ENCODE data around the gene PPM1H. TPM values are rescaled to one million over a fixed set of nuclear protein-coding genes. Genes with fewer than 3 reads are reported as not detected.
"Not testable (repeated sequence)": the region's sequence is repeated elsewhere in the genome, so short reads cannot be mapped to it uniquely, and the experiment has no call there.

The PPM1H gene
- total RNA-seq, 1 donor from 2014 or later: 31.0 TPM

DNA sequence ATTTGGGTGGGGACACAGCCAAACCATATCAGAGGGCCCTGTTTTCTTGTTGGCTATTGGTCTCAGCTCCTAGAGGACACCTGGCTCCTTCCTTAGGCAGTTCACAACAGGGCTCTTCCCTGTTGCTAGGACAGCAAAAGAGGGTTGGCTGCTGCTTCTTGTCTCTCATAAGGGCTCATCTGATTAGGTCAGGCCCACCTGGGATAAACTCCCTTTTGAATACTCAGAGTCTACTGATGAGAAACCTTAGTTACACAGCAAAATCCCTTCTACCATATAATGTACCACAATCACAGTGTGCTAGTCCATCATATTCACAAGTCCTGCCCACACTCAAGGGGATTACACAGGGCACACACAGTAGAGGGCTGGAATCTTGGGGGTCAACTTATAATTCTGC lies 49.7 kb downstream of the PPM1H start:
- Mint-ChIP-seq H3K4me1 (ENCODE audit: unreplicated experiment) (peaks cover 15% of the 10 kb centered on the region), H3K4me3 (no peak overlapping the region), H3K36me3 (peaks cover 35% of the 10 kb centered on the region)

DNA sequence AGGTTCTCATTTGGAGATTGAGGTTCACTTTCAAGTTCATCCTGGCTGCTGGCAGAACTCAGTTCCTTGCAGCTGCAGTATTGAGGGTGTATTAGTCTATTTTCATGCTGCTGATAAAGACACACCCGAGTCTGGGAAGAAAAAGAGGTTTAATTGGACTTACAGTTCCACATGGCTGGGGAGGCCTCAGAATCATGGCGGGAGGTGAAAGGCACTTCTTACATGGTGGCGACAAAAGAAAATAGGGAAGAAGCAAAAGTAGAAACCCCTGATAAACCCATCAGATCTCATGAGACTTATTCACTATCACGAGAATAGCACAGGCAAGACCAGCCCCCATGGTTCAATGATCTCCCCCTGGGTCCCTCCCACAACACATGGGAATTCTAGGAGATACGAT lies 50.1 kb downstream of the PPM1H start:
- peaks cover 36% of the 10 kb centered on the region for H3K36me3 Mint-ChIP-seq
- peaks cover 15% of the 10 kb centered on the region for H3K4me1 Mint-ChIP-seq (ENCODE audit: unreplicated experiment)
- not testable (repeated sequence) for H3K27me3 Mint-ChIP-seq; DNase-seq (ENCODE audit: extremely low spot score, unreplicated experiment)
- H3K4me3 Mint-ChIP-seq: peak overlapping the region; percentile 17
- peaks cover 13% of the 10 kb centered on the region for H3K9me3 Mint-ChIP-seq
- peak overlapping the region; percentile 49 for H3K27ac Mint-ChIP-seq

More for the DNA sequence above, 49.7 kb downstream of the PPM1H start:
- DNase-seq (ENCODE audit: extremely low spot score, unreplicated experiment): no peak
- Mint-ChIP-seq H3K9me3 (peaks cover 13% of the 10 kb centered on the region), H3K27ac (no peak overlapping the region), H3K27me3 (no peaks in the 10 kb centered on the region)
- TF ChIP-seq, protein P1, sequence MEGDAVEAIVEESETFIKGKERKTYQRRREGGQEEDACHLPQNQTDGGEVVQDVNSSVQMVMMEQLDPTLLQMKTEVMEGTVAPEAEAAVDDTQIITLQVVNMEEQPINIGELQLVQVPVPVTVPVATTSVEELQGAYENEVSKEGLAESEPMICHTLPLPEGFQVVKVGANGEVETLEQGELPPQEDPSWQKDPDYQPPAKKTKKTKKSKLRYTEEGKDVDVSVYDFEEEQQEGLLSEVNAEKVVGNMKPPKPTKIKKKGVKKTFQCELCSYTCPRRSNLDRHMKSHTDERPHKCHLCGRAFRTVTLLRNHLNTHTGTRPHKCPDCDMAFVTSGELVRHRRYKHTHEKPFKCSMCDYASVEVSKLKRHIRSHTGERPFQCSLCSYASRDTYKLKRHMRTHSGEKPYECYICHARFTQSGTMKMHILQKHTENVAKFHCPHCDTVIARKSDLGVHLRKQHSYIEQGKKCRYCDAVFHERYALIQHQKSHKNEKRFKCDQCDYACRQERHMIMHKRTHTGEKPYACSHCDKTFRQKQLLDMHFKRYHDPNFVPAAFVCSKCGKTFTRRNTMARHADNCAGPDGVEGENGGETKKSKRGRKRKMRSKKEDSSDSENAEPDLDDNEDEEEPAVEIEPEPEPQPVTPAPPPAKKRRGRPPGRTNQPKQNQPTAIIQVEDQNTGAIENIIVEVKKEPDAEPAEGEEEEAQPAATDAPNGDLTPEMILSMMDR (conservative IDR thresholded peaks at IDR 0.05): no peak

DNA sequence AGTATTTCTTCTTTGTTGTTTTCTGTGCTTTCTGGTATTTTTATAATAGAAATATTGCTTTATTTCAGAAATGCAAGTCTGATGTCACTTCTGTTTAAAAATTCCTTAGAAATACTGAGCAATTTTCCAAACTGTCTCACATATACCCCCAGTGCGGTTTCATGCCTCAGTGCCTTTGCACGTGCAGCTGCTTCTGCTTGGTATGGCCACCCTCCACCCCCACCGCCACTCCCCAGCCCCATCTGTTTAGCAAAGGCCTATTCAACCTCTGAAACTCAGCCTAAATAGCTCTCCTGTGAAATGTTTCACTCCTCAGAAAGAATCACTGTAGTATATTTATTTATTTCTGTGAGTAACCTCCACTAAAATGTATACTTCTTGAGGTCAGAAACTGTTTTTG lies 52.3 kb downstream of the PPM1H start:
- H3K4me3 Mint-ChIP-seq: no peak overlapping the region
- peaks cover 29% of the 10 kb centered on the region for H3K36me3 Mint-ChIP-seq
- DNase-seq (ENCODE audit: extremely low spot score, unreplicated experiment): no peak
- TF ChIP-seq, protein P1 (conservative IDR thresholded peaks at IDR 0.05): no peak
- H3K27ac Mint-ChIP-seq: no peak overlapping the region
- no peaks in the 10 kb centered on the region for H3K27me3 Mint-ChIP-seq
- H3K4me1 Mint-ChIP-seq (ENCODE audit: unreplicated experiment): peaks cover 15% of the 10 kb centered on the region
- peaks cover 4% of the 10 kb centered on the region for H3K9me3 Mint-ChIP-seq

DNA sequence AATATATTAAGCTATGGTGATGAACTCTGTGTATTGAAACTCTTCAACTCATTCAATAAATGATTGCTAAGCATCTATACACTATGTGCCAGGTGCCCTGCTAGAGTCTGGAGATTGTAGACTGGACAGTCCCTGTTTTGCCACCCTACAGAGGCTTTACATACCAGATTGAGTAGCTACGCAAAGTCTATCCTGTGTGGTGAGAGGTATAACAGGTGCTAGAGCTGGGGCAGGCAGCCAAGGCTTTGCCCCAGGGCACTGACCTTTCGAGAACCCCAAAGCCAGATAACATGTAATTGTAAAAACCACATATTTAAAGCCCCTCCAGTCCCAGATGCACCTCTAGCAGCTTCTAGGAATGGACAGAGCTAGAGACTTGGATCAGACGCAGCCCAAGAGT lies 52.8 kb downstream of the PPM1H start:
- Mint-ChIP-seq H3K27ac (no peak overlapping the region), H3K4me1 (ENCODE audit: unreplicated experiment) (peaks cover 15% of the 10 kb centered on the region)

DNA sequence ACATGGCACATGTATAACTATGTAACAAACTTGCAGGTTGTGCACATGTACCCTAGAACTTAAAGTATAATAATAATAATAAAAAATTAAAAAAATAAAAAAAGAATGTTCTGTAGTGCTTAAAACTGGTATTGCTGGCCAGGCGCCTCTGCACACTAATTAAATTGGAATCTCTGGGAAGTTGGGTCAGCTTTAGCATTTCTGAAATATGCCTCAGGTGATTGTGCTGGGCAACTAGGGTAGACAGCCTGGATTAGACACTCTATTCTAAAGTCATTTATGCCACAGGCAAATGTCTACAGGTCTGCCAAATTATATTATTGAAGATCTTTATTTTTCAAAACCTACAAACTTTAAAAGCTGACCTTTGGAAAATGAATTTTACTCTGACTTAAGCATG lies 55.3 kb downstream of the PPM1H start:
- H3K36me3 Mint-ChIP-seq: peaks cover 28% of the 10 kb centered on the region
- no peak overlapping the region for H3K4me3 Mint-ChIP-seq
- no peak for DNase-seq (ENCODE audit: extremely low spot score, unreplicated experiment)
- TF ChIP-seq, protein P1 (conservative IDR thresholded peaks at IDR 0.05): no peak
- H3K27ac Mint-ChIP-seq: no peak overlapping the region
- H3K27me3 Mint-ChIP-seq: no peaks in the 10 kb centered on the region
- H3K9me3 Mint-ChIP-seq: no peaks in the 10 kb centered on the region
- peaks cover 15% of the 10 kb centered on the region for H3K4me1 Mint-ChIP-seq (ENCODE audit: unreplicated experiment)

More for the DNA sequence above, 52.8 kb downstream of the PPM1H start:
- Mint-ChIP-seq H3K36me3 (peaks cover 24% of the 10 kb centered on the region), H3K9me3 (no peaks in the 10 kb centered on the region), H3K27me3 (no peaks in the 10 kb centered on the region), H3K4me3 (no peak overlapping the region)
- TF ChIP-seq, protein P1 (conservative IDR thresholded peaks at IDR 0.05): no peak
- DNase-seq (ENCODE audit: extremely low spot score, unreplicated experiment): no peak

DNA sequence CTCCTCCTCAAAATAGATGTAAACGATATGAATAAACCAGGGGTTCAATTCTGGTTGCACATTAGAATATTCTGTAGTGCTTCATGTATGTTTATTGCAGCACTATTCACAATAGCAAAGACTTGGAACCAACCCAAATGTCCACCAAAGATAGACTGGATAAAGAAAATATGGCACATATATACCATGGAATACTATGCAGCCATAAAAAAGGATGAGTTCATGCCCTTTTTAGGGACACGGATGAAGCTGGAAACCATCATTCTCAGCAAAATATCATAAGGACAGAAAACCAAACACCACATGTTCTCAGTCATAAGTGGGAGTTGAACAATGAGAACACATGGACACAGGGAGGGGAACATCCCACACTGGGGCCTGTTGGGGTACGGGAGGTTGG lies 55.7 kb downstream of the PPM1H start:
- H3K4me1 Mint-ChIP-seq (ENCODE audit: unreplicated experiment): peaks cover 15% of the 10 kb centered on the region
- not testable (repeated sequence) for H3K4me3 Mint-ChIP-seq; H3K27me3 Mint-ChIP-seq; H3K27ac Mint-ChIP-seq; DNase-seq (ENCODE audit: extremely low spot score, unreplicated experiment); H3K9me3 Mint-ChIP-seq
- peaks cover 26% of the 10 kb centered on the region for H3K36me3 Mint-ChIP-seq

DNA sequence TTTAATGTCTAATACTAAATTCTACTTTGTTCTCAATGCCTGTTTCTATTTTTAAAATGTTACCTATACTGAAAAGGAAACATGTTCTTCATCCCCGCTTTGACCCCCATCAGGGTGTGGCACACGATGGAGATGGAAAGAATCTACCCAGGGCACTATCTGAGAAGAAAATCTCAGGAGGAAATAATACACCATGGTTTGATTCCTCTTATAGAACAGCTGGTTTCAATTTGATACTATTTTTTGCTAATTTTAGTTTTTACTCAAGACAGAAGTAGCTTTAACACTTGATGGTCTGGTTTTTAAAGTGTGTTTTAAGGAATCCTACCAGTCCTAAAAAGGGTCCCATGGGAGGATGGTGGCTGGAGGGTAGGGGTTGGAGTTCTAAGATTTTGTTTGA lies 56.7 kb downstream of the PPM1H start:
- DNase-seq (ENCODE audit: extremely low spot score, unreplicated experiment): no peak
- Mint-ChIP-seq H3K36me3 (peaks cover 18% of the 10 kb centered on the region), H3K4me1 (ENCODE audit: unreplicated experiment) (peaks cover 7% of the 10 kb centered on the region), H3K27me3 (no peaks in the 10 kb centered on the region), H3K27ac (no peak overlapping the region), H3K9me3 (no peaks in the 10 kb centered on the region), H3K4me3 (no peak overlapping the region)
- TF ChIP-seq, protein P1 (conservative IDR thresholded peaks at IDR 0.05): no peak
